Measurements from ENCODE around the gene DPPA4.

DPPA4 gene

GRCh38 chr3:109336291-109336861, 970 bp downstream of the DPPA4 start:
- no peak for DNase-seq

GRCh38 chr3:109334572-109334971, 2.8 kb downstream of the DPPA4 start:
- no peak for DNase-seq

GRCh38 chr3:109331692-109332091, 5.7 kb downstream of the DPPA4 start:
- DNase-seq: no peak

GRCh38 chr3:109330405-109330804, 6.9 kb downstream of the DPPA4 start:
- no peak for DNase-seq

GRCh38 chr3:109328202-109328601, 9.1 kb downstream of the DPPA4 start:
- DNase-seq: no peak

- DNase-seq: no peak
Observed at GRCh38 chr3:109325657-109326056, 11.7 kb downstream of the DPPA4 start.

GRCh38 chr3:109325109-109325508, 12.2 kb downstream of the DPPA4 start:
- DNase-seq: no peak

GRCh38 chr3:109316162-109316730, 21.1 kb downstream of the DPPA4 start, which contains the start of gene DPPA2:
Gene DPPA2, minus strand, starts transcription at chr3:109316517. Its CDS starts 1,975 bp downstream, at chr3:109314542.
- no peak for DNase-seq

- DNase-seq: no peak
Observed at GRCh38 chr3:109313061-109313460, 24.3 kb downstream of the DPPA4 start.

- no peak for DNase-seq
Observed at GRCh38 chr3:109297496-109297895, 39.9 kb downstream of the DPPA4 start.

GRCh38 chr3:109284071-109284470, 53.3 kb downstream of the DPPA4 start:
- no peak for DNase-seq

GRCh38 chr3:109278546-109278945, 58.8 kb downstream of the DPPA4 start:
- DNase-seq: no peak

GRCh38 chr3:109278141-109278540, 59.2 kb downstream of the DPPA4 start:
- DNase-seq: no peak

Measured in activated CD4-positive, alpha-beta T cell treated with anti-CD3 and anti-CD28 coated beads for 1 hour (primary cell).